ENCODE measurements around the gene DNM3. TPM values are rescaled to one million over a fixed set of nuclear protein-coding genes. Genes with fewer than 3 reads are reported as not detected.
"Not testable (repeated sequence)": the region's sequence is repeated elsewhere in the genome, so short reads cannot be mapped to it uniquely, and the experiment has no call there.

The DNM3 gene
- total RNA-seq (2014; rRNA removed; shearing (Covaris generic); ENCODE audit: low replicate concordance), result 1.7 TPM in 1 of 2 replicates, not detected in the other

- in situ Hi-C loops (cut with HindIII; ENCODE audit: low pct_unique_long_range_greater_than_20kb, low sequenced_read_pairs), result no loop called here
- DNase-seq (ENCODE audit: low read depth), result peak; percentile 71
Measured at GRCh38 chr1:171841050-171841910, at the start of gene DNM3. Gene DNM3, plus strand, starts transcription at chr1:171841498. Its CDS starts 159 bp downstream, at chr1:171841657.

DNA sequence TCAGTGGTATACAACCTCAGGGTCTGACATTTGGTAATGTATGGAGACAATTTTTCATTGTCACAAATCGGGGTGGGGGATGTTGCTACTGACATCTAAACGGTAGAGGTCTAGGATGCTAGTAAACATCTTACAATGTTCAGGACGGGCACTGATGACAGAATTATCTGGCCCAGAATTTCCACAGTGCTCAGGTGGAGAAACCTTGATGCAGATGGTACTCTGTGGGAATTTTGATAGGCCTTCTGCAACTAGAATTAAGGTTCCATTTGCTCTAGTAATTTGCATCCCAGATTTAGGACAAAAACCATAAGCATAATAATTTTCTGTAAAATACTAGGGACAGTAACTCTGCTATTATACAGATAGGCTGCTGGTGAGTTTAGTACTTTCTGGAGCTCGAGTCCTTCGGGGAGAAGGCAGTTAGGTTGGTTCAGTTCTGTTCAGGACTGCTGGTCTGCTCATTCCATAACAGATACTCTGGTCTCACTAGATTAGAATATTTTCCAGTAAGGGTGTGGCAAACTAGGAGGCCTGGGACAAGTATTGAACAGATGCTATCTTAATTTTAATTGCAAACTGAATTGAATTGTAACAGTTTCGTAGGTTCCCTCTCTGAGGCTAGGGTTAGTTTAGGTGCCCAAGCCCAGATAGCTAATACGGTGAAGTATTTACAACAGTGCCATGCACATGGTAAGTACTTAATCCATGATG lies 48.5 kb upstream of the DNM3 start:
- DNase-seq (ENCODE audit: low read depth), result no peak
- in situ Hi-C loops (cut with HindIII; ENCODE audit: low pct_unique_long_range_greater_than_20kb, low sequenced_read_pairs), result no loop called here

GRCh38 chr1:171793636-171794035 lies 47.7 kb upstream of the DNM3 start:
- in situ Hi-C loops (cut with HindIII; ENCODE audit: low pct_unique_long_range_greater_than_20kb, low sequenced_read_pairs), result no loop called here
- DNase-seq (ENCODE audit: low read depth), result no peak

DNA sequence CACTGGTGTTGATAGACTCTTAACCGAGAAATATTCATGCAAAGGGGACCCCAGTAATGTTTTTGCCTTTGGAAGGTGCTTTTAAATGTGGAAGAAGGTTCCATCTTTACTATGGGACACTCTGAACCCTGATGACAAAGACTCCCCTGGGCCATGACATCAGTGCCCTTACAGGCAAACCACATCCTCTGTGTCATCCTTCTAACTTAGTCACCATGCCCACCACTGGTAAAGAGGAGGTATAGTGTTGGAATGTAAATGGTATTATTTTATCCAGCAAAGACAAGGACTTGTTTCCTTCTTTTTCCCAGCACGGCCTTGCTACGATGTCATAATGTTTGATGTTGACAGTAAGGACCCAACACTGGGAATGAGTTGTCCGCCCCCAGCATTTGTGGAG lies 47.2 kb upstream of the DNM3 start:
- DNase-seq (ENCODE audit: low read depth), result peak; percentile 55
- in situ Hi-C loops (cut with HindIII; ENCODE audit: low pct_unique_long_range_greater_than_20kb, low sequenced_read_pairs), result no loop called here

DNA sequence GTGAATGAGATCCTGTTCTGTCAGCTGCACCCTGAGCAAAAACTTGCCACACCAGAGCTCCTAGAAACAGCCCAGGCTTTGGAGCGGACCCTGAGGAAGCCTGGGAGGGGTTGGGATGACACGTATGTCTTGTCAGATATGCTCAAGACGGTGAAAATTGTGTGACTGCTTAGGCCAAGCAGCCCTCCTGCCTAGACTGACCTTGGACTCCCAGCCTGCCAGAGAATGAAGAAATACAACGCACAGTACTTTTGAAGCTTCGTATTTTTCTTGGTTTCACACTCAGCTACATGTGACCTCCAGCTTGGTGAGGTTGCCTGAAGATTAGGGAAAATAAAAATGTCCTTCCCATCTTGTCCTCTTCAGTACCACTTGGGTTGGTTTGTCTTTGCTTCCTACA lies 44.7 kb upstream of the DNM3 start:
- in situ Hi-C loops (cut with HindIII; ENCODE audit: low pct_unique_long_range_greater_than_20kb, low sequenced_read_pairs), result no loop called here
- no peak for DNase-seq (ENCODE audit: low read depth)

DNA sequence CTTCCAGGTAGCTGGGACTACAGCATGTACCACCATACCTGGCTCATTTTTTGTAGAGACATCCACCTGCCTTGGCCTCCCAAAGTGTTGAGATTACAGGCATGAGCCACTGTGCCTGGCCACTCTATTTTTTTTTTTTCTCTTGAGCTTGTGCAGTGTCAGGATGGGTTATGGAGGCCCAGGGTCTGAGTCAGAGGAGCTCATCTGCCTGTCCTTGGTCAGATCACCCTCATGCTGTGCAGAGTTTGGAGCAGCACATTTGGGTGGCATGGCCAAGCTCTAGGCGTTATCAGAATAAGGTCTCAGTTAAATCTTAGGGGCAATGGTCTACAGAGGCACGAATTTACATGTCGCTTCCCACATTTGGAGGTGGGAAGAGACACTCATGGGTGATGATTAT lies 43.0 kb upstream of the DNM3 start:
- no peak for DNase-seq (ENCODE audit: low read depth)
- in situ Hi-C loops (cut with HindIII; ENCODE audit: low pct_unique_long_range_greater_than_20kb, low sequenced_read_pairs), result no loop called here

DNA sequence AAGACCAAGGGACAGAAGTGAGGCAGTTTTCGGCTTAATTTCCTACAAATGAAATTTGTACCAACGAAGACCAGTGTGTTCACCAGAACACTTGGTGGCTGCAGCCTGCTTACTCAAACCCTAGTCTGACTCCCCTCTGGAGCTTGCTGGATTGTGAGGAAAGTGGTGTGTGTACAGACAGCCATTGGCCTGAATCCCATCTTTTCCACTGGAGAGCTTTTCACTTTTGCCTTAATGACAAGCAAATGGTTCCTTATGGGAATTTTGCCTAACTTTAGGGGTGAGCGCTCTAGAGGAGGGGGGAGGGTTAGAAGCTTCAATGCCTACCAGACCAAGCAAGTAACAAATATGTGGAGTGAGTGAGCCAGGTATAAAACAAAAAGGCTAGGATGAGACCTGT lies 42.5 kb upstream of the DNM3 start:
- in situ Hi-C loops (cut with HindIII; ENCODE audit: low pct_unique_long_range_greater_than_20kb, low sequenced_read_pairs), result no loop called here
- no peak for DNase-seq (ENCODE audit: low read depth)

- no peak for DNase-seq (ENCODE audit: low read depth)
- in situ Hi-C loops (cut with HindIII; ENCODE audit: low pct_unique_long_range_greater_than_20kb, low sequenced_read_pairs), result no loop called here
Measured at GRCh38 chr1:171799166-171799565, 42.1 kb upstream of the DNM3 start.

GRCh38 chr1:171799698-171800097 lies 41.6 kb upstream of the DNM3 start:
- in situ Hi-C loops (cut with HindIII; ENCODE audit: low pct_unique_long_range_greater_than_20kb, low sequenced_read_pairs); DNase-seq (ENCODE audit: low read depth): not testable (repeated sequence)

GRCh38 chr1:171800342-171800741 lies 41.0 kb upstream of the DNM3 start:
- in situ Hi-C loops (cut with HindIII; ENCODE audit: low pct_unique_long_range_greater_than_20kb, low sequenced_read_pairs), result no loop called here
- DNase-seq (ENCODE audit: low read depth), result no peak

GRCh38 chr1:171800851-171801250 lies 40.4 kb upstream of the DNM3 start:
- in situ Hi-C loops (cut with HindIII; ENCODE audit: low pct_unique_long_range_greater_than_20kb, low sequenced_read_pairs), result no loop called here
- DNase-seq (ENCODE audit: low read depth), result no peak

GRCh38 chr1:171801487-171801891 lies 39.8 kb upstream of the DNM3 start:
- in situ Hi-C loops (cut with HindIII; ENCODE audit: low pct_unique_long_range_greater_than_20kb, low sequenced_read_pairs), result no loop called here
- peak; percentile 51 for DNase-seq (ENCODE audit: low read depth)

DNA sequence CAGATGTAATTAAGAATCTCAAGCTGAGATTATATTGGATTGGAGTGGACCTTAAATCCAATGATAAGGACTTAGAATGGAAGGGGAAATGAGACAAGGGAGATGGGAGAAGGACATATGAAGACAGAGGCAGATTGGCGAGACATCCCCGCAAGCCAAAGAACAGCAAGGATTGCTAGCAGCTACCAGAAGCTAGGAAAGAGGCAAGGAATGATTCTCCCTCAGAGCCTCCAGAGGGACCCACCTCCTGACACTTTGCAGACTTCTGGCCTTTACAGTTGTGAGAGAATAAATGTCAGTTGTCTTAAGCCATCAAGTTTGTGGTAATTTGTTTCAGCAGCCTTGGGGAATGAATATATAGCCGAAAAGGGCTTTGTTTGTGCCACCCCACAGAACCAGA lies 39.1 kb upstream of the DNM3 start:
- in situ Hi-C loops (cut with HindIII; ENCODE audit: low pct_unique_long_range_greater_than_20kb, low sequenced_read_pairs), result no loop called here

DNA sequence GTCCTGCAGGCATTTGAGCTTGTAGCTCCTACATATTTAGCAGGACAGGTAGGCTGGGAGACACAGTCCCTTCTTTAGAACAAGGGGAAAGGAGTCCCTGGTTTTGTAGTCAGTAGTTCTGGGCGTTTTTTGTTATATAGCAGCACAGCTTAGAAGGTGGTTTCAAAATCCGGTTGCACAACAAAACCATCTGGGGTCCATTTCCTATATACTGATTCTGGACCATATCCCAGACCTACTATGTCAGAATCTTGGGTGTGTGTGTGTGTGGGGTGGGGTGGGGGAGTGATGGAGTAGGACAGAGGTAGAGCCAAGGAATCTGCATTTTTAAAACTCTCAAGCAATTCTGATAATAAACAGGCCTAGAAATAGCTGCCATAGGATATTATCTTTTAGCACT lies 38.3 kb upstream of the DNM3 start:
- DNase-seq (ENCODE audit: low read depth), result no peak
- in situ Hi-C loops (cut with HindIII; ENCODE audit: low pct_unique_long_range_greater_than_20kb, low sequenced_read_pairs), result no loop called here

More for the DNA sequence above, 39.1 kb upstream of the DNM3 start:
- DNase-seq (ENCODE audit: low read depth), result no peak

DNA sequence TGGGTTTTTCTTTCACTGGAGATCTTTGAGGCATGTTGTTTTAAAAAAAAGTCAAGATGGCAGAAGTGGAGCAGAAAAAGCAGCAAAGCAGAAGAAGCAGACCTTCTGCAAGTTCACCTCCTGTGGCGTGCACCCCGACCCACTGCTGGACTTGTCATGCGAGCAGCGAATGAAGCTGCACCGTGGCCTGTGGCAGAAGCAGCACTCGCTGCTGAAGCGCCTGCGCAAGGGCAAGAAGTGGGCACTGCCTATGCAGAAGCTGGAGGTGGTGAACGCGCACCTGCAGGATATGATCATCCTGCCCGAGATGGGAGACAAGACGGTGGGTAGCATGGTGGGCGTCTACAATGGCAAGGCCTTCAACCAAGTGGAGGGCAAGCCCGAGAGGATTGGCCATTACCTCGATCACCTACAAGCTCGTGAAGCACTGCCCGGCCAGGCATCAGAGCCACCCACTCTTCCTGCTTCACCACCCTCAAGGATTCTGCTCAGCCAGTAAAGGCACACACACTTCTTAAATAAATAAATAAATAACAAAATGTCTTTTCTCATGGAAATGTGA lies 37.8 kb upstream of the DNM3 start:
- in situ Hi-C loops (cut with HindIII; ENCODE audit: low pct_unique_long_range_greater_than_20kb, low sequenced_read_pairs), result no loop called here
- no peak for DNase-seq (ENCODE audit: low read depth)

DNA sequence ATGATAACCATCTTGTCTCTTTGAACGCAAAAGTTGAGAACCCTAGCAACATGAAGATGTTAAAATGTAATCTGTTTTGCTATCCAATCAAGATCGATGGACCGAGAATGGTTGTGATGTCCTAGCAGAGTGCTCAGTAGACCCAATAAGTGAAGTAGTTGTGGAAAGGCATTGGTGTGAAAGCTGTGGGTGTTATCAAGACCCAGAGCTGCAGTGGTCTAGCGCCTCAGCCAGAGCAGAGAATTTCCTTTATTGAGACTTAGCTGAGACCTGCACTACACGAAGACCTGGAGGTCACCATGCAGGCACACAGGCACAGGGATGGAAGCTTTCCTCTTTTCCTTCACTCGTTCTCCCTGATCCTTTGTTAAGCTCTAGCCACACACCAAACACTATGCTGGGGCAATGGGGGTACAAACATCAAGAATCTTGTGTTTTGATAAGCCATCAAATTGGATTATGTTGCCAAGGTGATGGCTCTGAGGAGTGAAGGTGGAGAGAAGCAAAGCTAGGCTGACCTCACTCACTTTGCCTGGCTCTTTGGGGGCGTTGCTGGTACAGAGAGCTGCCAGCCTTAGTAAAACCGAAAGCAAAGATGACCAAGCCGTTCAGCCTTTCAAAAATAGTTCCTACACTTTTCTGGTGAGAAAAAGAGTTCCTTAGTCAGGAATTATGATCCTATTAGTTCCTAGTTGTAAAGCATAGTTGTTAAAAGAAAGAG lies 35.7 kb upstream of the DNM3 start:
- in situ Hi-C loops (cut with HindIII; ENCODE audit: low pct_unique_long_range_greater_than_20kb, low sequenced_read_pairs), result no loop called here
- peak; percentile 26 for DNase-seq (ENCODE audit: low read depth)

DNA sequence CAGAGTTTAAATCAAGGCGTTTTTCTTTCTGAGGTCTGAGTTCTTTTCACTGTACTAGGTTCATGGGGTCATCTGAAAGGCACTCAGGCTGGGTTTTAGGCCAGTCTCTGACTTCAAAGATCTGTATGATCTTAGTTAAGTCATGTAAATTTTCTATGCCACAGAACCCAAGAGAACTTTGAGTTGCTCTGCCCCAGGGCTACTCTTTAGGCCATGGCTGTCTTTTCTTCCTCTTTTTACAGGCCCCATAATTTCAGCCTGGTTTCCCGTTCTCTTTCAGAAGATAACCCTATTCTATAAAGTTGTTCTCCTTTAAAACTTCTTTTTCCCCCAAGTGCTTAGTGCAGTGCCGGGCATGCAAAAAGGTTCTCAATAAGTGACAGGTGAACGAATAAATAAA lies 33.7 kb upstream of the DNM3 start:
- in situ Hi-C loops (cut with HindIII; ENCODE audit: low pct_unique_long_range_greater_than_20kb, low sequenced_read_pairs), result no loop called here

DNA sequence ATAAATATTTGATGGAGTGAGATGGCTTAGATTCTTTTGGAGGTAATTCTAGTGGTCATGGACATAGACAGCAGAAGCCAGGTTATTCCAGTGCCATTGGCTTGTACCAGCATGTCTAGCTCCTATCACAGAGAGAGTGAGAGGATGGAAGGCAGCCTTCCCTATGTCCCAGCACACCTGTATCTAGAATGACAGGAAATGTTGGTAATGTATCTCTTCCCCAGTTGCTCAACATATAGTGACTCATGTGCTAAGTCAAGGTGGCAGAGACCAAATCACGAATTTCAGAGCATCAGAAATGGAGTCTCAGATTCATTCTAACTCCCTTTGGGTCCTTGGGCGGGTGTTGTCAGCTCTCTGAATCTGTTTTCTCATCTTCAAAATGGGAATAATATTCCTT lies 31.5 kb upstream of the DNM3 start:
- DNase-seq (ENCODE audit: low read depth), result no peak
- in situ Hi-C loops (cut with HindIII; ENCODE audit: low pct_unique_long_range_greater_than_20kb, low sequenced_read_pairs), result no loop called here

More for the DNA sequence above, 33.7 kb upstream of the DNM3 start:
- DNase-seq (ENCODE audit: low read depth), result no peak

GRCh38 chr1:171811672-171812071 lies 29.6 kb upstream of the DNM3 start:
- no peak for DNase-seq (ENCODE audit: low read depth)
- in situ Hi-C loops (cut with HindIII; ENCODE audit: low pct_unique_long_range_greater_than_20kb, low sequenced_read_pairs), result no loop called here
